Measurements from ENCODE around the gene NFAM1.

The NFAM1 gene

DNA sequence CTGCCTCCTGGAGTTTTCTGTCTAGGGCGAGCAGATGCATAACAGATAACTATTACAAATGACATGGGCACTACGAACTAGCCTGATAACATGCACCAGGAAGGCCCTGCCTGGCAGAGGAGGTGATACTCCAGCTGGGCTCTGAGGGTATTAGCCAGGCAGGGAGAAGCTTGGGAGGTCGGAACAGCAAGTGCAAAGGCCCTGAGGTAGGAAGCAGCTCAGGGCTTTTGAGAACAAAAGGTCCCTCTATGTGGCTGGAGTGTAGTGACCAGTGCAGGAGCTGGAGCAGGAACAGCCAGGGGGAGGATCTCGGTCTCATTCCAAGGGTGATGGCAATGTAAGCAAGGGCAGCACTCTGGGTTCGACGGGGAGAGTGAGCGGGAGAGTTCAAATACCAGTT lies 100.1 kb downstream of the NFAM1 start:
- no peak for DNase-seq

DNA sequence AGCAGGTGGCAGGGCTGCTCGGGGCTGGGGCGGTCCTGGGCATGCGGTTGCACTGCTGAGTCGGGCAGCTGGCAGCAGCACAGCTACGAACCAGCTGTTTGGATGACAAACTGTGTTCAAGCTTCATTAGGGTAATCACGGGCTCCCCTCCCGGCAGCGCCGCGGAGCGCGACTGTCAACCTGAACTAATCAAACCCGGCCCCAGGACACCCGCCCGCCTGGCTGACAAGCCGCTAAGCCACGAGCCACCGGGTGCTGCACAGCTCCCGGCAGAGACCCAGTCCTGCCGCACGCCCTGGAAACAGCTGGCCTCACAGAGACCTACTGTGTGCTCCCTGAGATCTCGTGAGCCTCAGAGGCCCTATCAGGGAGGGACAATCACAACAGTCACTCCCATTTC lies 101.2 kb downstream of the NFAM1 start:
- peak; percentile 27 for DNase-seq
